Glomerular endothelial cell (primary cell): Measurements from ENCODE around the gene SEZ6L. TPM values are rescaled to one million over a fixed set of nuclear protein-coding genes. Genes with fewer than 3 reads are reported as not detected.

Source experiments
- DNase-seq: peaks from one replicate; pipeline ENCODE4 v3.0.0-alpha.2; 2011; ENCODE audit warnings: low read depth, low spot score; ENCODE audit errors: extremely low read depth
- total RNA-seq: library from RNA; depleted of rRNA; stranded (reverse); fragments of >200 nt; gene quantifications from 2 replicates; pipeline ENCODE4 v1.2.3, GENCODE V29; 2015

Gene SEZ6L
- total RNA-seq, 1 donor from 2014 or later, result not detected

GRCh38 chr22:26239581-26239980, 70.3 kb downstream of the SEZ6L start:
- no peak for DNase-seq

DNA sequence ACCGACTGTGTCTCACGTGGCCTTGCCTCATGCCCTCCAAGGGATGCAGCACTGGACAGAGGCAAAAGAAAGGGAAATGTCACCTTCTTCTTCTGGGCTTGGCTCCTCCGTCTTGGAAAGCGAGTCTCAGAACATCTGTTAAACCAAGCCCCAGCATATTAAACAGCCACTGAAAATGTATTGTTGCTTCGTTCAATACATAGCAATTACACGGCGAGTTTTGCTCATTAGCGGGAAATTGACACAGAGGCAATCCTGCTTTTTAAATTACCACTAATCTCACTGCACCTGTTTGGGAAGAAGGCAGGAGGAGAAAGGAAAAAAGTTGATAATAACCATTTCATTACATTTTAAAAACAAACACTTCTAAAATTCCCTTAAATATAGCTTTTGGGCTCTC, 72.1 kb downstream of the SEZ6L start:
- DNase-seq, result no peak

DNA sequence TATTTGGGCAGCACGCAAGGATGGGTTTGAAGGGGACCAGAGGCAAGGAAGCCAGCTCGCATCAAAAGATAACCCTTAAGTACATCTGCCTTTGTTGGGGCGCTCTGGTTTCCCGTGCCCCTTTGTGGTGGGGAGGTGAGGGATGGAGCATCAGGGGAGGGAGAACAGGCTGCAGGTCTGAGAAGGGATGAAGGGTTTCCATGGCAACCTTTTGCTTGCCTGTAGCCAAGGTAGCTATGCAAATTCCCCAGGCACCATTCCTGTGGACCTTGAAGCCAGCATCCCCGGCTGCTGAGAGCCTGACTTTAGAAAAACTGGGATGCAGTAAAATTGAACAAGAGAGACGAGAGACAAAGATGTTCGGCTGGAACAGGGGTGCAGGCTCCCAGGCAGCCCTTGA, 75.7 kb downstream of the SEZ6L start:
- no peak for DNase-seq

- DNase-seq, result no peak
Observed at GRCh38 chr22:26246552-26246951, 77.3 kb downstream of the SEZ6L start.

GRCh38 chr22:26251869-26252268, 82.6 kb downstream of the SEZ6L start:
- no peak for DNase-seq

- DNase-seq, result no peak
Observed at GRCh38 chr22:26259510-26259909, 90.2 kb downstream of the SEZ6L start.

GRCh38 chr22:26264162-26264561, 94.9 kb downstream of the SEZ6L start:
- no peak for DNase-seq

GRCh38 chr22:26265281-26265680, 96.0 kb downstream of the SEZ6L start:
- no peak for DNase-seq

DNA sequence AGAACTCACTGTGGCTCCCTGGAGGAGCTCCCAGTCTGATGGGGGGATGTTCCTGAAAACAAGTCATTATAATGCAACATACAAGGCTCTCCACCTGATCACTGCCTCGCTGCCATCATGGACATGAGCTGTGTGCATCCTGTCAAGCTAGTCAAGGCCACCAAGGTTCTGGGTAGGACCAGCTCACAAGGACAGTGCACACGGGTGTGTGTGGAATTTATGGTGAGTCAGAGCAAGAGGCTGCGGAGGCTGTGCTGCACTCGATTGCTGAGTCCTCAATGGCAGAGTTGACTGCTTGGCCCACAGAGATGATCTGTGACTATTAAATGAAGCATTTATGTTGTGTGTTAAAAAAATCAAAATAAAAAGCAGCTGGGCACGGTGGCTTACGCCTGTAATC, 96.6 kb downstream of the SEZ6L start:
- DNase-seq, result no peak

DNA sequence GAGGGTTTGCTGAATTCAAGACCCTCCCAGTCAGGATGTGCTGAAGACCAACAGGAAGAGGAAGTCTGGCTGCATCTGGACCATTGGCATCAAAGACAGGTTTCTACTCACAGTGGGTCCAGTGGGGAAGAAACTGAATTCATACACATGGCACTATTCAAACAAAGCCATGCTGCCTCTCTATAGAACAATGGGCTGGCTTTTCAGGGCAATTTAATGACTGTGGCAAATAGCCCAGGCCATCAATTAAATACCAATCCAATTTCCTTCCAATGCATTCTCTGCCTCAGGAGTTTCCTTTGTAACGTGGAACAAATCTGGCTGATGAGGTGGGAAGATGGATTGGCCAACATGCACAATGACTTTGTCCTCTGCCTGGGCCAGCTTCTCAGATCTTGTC, 98.6 kb downstream of the SEZ6L start:
- DNase-seq, result no peak

DNA sequence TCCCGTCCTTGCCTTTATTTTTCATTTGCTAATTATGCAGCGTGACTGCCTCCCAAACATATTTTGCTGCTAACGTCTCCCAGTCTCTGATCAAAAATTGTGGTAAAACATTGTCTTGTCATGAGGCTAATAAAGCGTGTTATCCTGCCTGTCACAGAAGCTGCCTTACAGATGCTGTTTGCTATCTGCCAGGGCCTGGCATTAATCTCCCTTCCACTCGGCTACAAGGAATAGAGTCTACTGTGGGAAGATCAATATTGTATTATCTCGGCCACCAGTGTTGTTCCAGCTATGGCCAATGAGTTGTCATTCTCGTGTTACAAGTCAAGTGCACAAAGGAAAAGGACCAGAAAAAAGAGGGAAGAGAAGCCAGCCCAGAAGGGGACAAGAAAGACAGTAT, 100.3 kb downstream of the SEZ6L start:
- no peak for DNase-seq

DNA sequence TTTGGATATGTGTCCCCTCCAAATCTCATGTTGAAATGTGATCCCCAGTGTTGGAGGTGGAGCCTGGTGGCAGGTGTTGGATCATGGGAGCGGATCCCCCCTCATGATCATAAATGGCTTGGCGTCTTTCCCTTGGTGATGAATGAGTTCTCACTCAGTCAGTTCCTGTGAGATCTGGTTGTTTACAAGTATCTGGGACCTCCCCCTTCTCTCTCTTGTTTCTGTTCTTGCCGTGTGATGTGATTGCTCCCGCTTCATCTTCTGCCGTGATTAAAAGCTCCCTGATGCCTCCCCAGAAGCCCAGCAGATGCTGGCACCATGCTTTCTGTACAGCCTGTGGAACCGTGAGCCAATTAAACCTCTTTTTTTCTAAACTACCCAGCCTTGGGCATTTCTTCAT, 102.2 kb downstream of the SEZ6L start:
- no peak for DNase-seq

DNA sequence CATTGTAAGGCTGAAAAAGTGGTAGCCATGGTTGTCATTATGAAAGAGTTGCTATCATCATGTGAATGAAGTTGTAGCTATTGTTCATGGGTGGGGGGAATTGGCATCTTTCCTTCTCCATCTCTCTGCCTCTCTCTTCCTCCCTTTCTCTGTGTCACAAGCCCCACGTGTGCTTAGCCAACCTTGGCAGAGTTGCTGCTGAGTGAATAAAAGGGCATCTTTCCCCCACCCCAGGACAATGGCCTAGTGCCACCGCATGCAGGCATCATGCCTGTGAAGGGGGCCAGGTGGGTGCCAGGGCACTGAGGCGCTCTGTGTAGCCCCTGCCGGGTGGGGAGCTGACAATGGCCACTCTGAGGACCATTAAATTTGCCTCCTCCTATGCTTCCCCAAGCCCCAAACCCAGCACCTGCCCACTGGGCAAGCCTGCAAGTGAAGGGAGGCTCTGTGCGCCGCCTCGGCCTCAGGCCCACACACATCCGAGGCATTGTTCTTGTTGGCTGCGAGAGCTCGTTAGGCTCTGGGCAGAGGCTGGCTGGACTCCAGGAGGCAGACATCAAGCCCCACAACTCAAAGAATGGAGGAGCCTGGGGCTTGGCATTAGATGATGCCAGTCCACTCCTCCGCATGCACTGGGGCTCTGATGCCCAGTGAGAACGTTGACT, 103.9 kb downstream of the SEZ6L start:
- no peak for DNase-seq

DNA sequence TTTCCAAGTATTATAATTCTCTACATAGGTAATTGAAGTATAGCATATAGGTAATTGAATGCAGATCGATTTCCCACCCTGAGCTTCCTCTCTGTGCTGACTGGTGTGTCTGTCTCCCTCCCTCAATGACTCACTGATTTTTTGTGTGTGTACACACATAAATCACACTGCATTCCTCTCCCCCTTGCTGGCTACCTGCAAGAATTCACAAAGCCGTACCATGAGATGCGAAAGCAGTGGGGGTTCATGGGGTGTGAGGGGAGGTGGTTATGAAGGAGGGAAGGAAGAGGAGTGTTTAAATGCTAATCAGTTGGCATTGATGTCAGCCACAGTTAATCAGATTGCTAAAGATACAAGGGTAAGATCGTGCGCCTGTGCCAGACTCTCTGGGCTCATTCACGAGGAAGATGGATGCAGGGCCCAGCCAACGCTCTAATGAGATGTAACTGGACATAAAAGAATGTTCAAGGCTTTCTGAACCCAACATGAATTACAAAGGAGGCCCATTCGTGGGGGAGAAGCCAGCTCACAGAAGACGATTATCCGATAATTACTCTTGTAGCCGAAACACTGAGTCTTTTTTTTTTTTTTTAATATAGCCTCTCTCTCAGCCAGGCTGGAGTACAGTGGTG, 107.4 kb downstream of the SEZ6L start:
- DNase-seq, result no peak

GRCh38 chr22:26281941-26282340, 112.7 kb downstream of the SEZ6L start:
- no peak for DNase-seq

GRCh38 chr22:26283330-26283729, 114.1 kb downstream of the SEZ6L start:
- DNase-seq, result no peak

GRCh38 chr22:26285632-26286031, 116.4 kb downstream of the SEZ6L start:
- no peak for DNase-seq

DNA sequence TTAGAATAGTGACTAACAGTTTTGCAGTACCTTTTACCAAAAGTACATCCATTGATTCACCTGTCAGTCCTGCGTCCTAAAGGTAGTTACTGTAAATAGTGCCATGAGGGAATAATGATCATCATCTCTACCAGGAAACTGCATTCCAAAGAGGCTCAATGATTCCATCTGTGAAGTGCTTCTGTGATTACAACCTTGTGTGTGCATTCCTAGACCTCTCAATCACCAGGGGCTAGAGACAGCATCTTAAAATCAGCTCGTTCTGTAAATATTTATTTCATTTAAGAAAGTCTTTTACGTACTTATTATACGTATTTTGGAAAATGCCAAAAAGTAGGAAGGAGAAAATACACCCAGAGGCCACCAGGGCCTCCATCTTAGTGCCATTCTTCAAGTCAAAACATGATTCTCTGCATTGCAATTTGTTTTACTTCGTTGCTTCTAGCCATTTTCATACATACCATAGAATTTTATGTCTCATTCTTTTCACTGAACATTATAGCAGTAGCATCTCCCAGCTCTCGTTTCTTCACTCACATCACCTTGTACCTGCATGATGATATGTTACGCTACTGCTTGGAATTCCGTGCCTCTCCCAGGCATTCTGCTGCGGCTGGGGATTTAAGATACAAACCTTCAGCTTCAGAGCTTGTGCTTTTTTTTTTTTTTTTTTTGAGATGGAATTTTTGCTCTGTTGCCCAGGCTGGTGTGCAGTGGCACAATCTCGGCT, 117.0 kb downstream of the SEZ6L start:
- DNase-seq, result no peak

DNA sequence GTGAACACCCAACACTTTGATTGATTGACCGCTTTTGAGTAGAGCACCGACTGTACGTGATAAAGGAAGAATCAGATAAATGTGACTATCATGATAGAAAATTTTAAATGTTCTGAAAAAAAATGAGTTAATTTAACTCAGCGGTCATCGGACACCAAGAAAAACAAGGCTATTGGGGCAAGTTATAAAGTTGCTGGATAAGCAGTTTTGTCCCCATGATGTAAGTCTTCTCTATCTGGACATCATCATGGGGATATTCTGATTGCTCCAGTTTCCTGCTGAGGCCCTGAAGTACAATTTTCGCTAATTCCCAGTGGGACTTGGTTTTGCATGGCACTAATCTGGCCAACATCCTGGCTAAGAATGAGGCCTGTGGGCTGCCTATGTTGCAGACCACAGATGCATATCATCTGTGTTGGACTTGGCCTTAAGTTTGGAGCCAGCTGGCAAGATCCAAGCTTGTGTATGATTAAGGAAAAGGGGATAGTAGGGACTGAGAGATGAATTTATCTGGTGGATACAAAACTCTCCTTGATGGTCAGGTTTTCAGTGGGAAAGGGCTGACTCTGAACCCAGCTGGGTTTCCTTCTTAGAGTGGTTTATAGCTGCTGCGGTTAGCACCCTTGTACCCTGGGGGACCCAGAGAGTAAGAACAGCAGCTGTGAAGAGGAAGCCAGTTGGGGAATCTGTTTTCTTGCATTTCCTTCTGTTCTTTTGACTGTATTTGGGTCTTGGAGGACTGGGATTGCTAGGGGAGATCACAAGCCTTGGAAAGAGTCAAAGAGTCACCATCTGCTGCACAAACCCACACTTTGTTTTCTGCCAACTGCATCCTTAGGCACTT, 118.3 kb downstream of the SEZ6L start:
- DNase-seq, result no peak

DNA sequence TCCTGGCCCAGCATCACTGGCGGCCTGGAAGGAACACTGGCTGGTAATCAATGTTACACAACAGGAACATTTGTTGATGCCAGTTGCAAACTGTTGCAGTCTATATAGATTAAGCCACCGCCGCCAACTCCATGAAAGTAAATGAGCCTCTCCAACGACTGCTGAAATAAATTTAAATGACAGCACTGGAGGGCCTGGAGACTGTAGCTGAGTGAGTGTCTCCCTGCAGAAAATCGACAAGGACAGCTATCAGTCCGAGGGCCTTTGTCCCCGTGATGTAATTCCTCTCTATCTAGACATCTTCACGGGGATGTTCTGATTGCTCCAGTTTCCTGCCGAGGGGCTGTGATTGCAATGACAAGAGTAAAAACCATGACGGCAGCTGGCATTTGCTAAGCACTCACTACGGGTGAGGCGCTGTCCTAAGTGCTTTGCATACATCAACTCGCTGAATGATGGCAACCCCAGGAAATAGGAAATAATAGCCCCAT, 120.4 kb downstream of the SEZ6L start:
- DNase-seq, result no peak
